ENCODE measurements around the gene DCST1.

Gene DCST1

GRCh38 chr1:155083865-155084721, 50.5 kb downstream of the DCST1 start:
- peak; percentile 55 for DNase-seq (ENCODE audit: low read depth)
- H3K4me3 ChIP-seq (ENCODE audit: low read depth, low read length), result peak overlapping the region; percentile 62
- TF ChIP-seq CTCF (IDR thresholded peaks at IDR 0.05; ENCODE audit: insufficient read depth, low read depth, low read length, missing control alignments), result peak; percentile 22

GRCh38 chr1:155084722-155085503, 51.3 kb downstream of the DCST1 start:
- H3K4me3 ChIP-seq (ENCODE audit: low read depth, low read length), result peak overlapping the region; percentile 62
- peak; percentile 91 for TF ChIP-seq CTCF (IDR thresholded peaks at IDR 0.05; ENCODE audit: insufficient read depth, low read depth, low read length, missing control alignments)
- DNase-seq (ENCODE audit: low read depth), result peak; percentile 93

DNA sequence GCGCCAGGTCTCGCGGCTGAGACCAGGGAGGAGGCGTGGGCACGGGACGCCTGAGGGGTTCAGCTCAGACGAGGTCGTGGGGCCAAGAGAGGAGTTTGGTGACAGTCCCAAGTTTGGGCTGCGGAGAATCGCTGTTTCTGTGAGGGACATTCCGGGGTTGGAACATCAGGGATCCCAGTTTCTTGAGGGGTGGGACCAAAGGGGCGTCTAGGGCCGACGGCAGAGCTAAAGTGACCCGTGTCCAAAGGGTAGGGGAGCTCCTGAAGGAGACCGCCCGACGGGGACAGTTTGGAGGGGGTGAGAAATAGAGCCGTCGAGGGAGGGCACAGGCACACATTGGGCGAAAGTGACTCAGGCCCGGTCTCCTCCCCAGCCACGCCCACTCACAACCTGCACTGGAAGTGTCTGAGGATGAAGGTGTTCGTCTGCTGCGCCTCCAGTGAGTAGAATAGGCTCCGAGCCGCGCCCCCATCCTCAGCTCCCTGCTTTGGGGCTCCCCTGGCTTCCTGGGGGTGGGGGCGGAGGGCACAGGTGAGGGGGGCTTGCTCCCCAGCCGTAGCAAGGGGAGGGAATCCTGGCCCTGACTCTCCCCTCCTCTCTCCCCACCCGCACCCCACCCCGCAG, 52.0 kb downstream of the DCST1 start:
- H3K4me3 ChIP-seq (ENCODE audit: low read depth, low read length), result peak overlapping the region; percentile 62
- no peak for TF ChIP-seq CTCF (IDR thresholded peaks at IDR 0.05; ENCODE audit: insufficient read depth, low read depth, low read length, missing control alignments)
- peak; percentile 59 for DNase-seq (ENCODE audit: low read depth)

- peak; percentile 82 for DNase-seq (ENCODE audit: low read depth)
- TF ChIP-seq CTCF (IDR thresholded peaks at IDR 0.05; ENCODE audit: insufficient read depth, low read depth, low read length, missing control alignments), result peak; percentile 98
- H3K4me3 ChIP-seq (ENCODE audit: low read depth, low read length), result peak overlapping the region; percentile 62
Measured at GRCh38 chr1:155086128-155086741, 52.6 kb downstream of the DCST1 start.

GRCh38 chr1:155086856-155087535, 53.4 kb downstream of the DCST1 start:
- TF ChIP-seq CTCF (IDR thresholded peaks at IDR 0.05; ENCODE audit: insufficient read depth, low read depth, low read length, missing control alignments), result no peak
- no peak overlapping the region for H3K4me3 ChIP-seq (ENCODE audit: low read depth, low read length)
- DNase-seq (ENCODE audit: low read depth), result no peak
